GM21423 (cell line): ENCODE data around the gene TMEM167A.

Experiments used
- ATAC-seq: cut with Tn5 transposase; IDR thresholded peaks from one replicate; pipeline ENCODE4 v1.9.1; 2021; ENCODE audit warnings: mild to moderate bottlenecking, moderate library complexity; ENCODE audit not compliant: unreplicated experiment

TMEM167A gene

DNA sequence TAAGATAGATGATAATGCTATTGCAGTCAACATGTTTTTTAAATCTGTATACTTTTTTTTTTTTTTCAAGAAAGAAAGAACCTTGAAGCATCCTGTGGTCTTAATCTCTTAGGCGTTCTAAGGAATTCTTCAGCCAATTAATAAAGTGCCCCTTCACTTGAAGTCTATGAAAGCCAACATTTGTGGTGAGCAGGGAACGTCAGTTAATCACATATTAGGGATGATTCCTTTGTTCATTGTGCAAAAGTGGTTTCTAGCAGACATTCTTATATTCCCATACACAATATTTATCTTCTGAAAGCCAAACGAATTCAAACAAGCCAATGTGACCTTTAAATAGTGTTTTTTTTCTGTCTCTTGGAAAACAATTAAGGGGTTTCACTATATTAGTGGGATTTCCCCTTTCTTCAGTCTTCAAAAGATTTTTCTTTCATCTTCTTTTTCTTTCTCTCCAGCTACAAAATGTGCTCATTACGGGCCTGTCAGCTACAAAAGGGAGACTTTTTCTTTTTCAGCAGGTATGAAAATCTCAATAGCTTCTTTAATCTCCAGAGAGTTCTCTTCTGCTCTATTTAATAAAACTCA, 40.1 kb downstream of the TMEM167A start:
- ATAC-seq, result no peak

- no peak for ATAC-seq
These were observed 41.7 kb downstream of the TMEM167A start for GRCh38 chr5:83035373-83036100.

DNA sequence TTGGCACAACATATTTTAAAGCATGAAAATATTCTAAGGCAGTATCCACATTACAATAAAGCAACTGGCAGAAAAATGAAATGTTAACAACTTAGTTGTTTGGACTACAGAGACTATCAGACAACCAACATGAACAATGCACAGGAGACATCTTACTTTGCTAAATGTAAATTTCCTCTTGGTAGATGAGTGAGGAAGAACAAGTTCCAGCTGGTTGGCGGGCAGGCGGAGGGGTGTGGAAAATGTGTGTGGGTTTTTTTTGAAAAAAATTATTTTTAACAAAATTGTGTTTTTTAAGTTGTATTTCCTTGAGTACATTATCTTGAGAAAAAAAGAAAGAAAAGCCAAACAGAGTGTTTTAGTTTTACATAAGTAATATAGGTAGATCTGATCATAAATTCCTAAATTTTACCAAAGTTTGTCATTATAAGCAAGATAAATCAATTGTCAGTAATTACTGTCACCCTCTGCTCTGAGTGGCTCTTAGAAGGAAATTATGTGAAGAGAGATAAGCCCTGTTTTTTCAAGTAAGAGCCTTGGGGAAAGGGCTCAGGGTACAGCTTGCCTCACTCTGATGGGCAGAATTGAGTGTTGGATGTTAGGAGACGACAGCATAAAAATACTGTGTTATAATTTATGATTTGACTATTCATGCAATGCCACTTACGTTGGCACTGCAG, 42.5 kb downstream of the TMEM167A start:
- ATAC-seq, result no peak

- ATAC-seq, result no peak
These were observed 43.2 kb downstream of the TMEM167A start for GRCh38 chr5:83034036-83034435.

GRCh38 chr5:83031381-83031780, 45.8 kb downstream of the TMEM167A start:
- ATAC-seq, result no peak

GRCh38 chr5:83029912-83030311, 47.3 kb downstream of the TMEM167A start:
- ATAC-seq, result no peak

DNA sequence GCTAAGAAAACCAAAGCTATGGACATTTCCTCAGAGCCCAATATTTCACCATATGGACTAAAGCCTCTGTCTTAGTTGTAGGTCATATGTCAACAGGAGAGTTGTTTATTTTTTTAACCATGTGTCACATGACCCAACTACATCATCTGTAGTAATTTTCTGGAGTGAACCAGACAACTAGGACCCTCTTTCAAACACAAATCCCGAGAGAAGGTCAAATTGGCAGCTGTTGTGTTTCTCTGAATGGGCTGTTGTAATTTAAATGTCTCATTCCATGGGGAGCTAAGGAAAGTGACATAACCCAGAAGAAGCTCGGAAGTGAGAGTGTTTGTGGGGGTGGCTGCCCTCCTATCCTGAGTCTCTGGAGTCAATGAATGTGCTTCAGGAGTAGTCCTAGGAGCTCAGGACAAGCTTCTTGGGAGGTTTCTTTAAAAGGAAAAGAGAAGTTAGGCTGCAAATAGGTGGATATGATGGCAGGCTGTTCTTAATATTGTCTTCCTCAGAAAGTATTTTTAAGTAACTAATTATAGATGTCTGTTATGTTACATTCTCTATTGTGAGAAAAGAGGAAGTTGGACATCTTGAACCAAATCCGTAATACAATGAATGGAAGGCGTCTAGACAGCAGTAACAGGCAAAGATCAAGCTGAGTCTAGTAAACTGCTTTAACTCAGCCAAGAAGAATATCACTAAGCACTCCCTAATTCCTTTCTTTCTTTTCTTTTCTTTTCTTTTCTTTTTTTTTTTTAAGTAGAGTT, 50.1 kb downstream of the TMEM167A start:
- peak; percentile 90 for ATAC-seq

- ATAC-seq, result no peak
These were observed 50.7 kb downstream of the TMEM167A start for GRCh38 chr5:83026516-83026915.

GRCh38 chr5:83025690-83026478, 51.3 kb downstream of the TMEM167A start:
- ATAC-seq, result no peak

DNA sequence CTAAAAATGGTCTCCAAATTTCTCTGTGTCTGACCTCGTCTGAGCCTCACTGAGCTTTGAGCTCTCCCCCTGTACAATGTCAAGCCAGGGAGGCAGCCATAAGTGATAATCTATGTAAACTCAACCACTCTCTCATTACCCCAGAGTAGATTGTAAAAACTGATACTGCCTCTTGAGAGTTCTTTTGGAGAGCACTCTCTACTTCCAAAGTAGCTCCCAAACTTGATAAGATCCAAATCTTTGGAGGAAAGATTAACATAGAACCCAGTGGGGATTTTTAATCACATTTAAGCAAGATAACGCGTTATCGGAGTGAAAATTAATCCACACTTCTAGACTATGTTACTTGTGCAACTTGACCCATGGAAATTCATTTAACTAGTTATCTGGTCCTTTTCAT, 54.9 kb downstream of the TMEM167A start:
- ATAC-seq, result no peak

- no peak for ATAC-seq
These were observed 61.5 kb downstream of the TMEM167A start for GRCh38 chr5:83015676-83016075.

- ATAC-seq, result peak; percentile 100
These were observed 65.2 kb downstream of the TMEM167A start for GRCh38 chr5:83011985-83012384.

DNA sequence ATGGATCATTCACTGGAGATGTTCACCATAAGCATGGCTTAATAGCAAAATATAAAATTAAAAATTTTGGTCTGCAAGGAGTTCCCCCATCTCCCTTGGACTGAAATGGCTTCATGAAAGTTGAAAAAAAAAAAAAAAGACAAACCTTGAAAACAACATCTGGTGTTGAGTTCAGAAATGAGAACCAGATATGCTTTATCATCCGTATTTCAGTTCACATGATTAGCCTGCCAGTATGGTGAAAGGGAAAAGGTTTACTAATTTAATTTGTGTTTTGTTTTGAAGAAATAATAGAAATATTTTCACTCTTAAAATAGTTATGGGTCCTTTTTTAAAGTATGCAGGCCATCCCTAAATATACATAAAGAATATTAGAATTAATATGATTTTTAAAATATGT, 67.8 kb downstream of the TMEM167A start:
- ATAC-seq, result no peak

- ATAC-seq, result no peak
These were observed 69.4 kb downstream of the TMEM167A start for GRCh38 chr5:83007755-83008154.

- ATAC-seq, result no peak
These were observed 70.4 kb downstream of the TMEM167A start for GRCh38 chr5:83006683-83007283.

- no peak for ATAC-seq
These were observed 73.4 kb downstream of the TMEM167A start for GRCh38 chr5:83003791-83004190.
